BJ (cell line): ENCODE measurements around the gene A4GALT. TPM values are rescaled to one million over a fixed set of nuclear protein-coding genes. Genes with fewer than 3 reads are reported as not detected.
"Not testable (repeated sequence)": the region's sequence is repeated elsewhere in the genome, so short reads cannot be mapped to it uniquely, and the experiment has no call there.

Experiments
- CTCF ChIA-PET: fragments of 350-600 bp; formaldehyde crosslinking; extraction: SDS; loops from one replicate; lab custom pipeline; 2021; ENCODE audit warnings: antibody characterized with exemption, inconsistent platforms; lab: Yijun Ruan, JAX
- POLR2A ChIA-PET: fragments of 300-600 bp; sonication (Branson Sonifier 250); formaldehyde crosslinking; extraction: SDS; loops from one replicate; lab custom pipeline; 2021; ENCODE audit warnings: antibody characterized with exemption; lab: Charles Lee
- DNase-seq: peaks from one replicate; pipeline ENCODE4 v3.0.0-alpha.2; 2011; ENCODE audit warnings: low read depth
- H3K27me3 ChIP-seq: 2 replicates; pipeline ENCODE4 v1.6.0; 2011; ENCODE audit warnings: low read length; ENCODE audit not compliant: control insufficient read depth, insufficient read depth
- H3K36me3 ChIP-seq: 2 replicates; pipeline ENCODE4 v1.5.1; 2011; ENCODE audit warnings: low read length; ENCODE audit not compliant: control insufficient read depth, insufficient read depth
- H3K4me3 ChIP-seq: 2 replicates; pipeline ENCODE4 v1.5.1; 2011; ENCODE audit warnings: low read depth, mild to moderate bottlenecking, control low read depth, low read length
- polyA plus RNA-seq: library from polyadenylated mRNA; depleted of rRNA; stranded (reverse); fragments of >200 nt; gene quantifications from 2 replicates; pipeline ENCODE4 v1.2.3, GENCODE V29; 2011
- TF ChIP-seq, protein P1 (sequence below): IDR thresholded peaks from 2 replicates; pipeline ENCODE4 v1.5.1; 2011; ENCODE audit warnings: low read depth, mild to moderate bottlenecking, control low read depth, inconsistent platforms, low read length, moderate library complexity; ENCODE audit not compliant: insufficient read depth

The A4GALT gene
- polyA plus RNA-seq, 1 experiment, result 6.7 TPM

DNA sequence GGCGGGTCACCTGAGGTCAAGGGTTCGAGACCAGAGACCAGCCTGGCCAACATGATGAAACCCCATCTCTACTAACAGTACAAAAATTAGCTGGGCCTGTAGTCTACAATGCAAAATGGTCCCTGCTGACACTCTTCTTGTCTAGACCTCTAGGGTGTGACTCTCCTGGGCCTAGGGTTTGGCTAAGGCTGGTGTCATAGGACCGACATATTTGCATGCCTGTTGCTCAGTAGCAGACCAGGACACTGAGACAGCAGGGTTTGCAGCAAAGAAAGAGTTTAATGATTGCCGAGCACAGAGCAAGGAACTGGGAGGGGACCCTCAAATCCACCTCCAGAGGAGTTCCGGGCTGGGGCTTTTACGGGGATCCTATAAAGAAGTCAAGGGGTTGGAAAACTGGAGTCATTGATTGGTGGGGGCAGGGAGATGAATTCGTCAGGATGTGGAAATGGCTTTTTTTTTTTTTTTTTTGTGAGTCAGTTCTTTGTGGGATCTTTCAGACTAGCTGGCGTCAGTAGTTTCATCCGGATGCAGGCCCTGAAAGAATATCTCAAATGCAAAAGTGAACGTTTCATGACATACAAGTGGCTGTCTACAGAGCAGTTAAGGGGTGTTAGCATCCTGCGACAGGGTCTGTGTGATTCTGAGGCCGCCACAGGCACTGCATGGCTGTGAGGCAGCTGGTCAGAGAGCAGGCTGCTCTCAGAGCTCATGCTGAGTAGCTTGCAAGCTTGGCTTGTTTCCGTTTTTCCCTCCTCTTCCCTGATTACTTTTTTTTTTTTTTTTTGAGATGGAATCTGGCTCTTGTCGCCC, 27.2 kb upstream of the A4GALT start:
- Histone ChIP-seq H3K27me3 (no peaks in the 10 kb centered on the region), H3K4me3 (no peak overlapping the region), H3K36me3 (no peaks in the 10 kb centered on the region)
- ChIA-PET CTCF (interaction anchor here (1.4 to 1.5 kb wide), 2 partner anchors 12 to 17 kb away, joined by 3 read pairs; no protein-coding TSS in a partner anchor), POLR2A (interaction anchor here (0.6 kb wide), 1 partner anchor 439 kb away, joined by 4 read pairs; the partner anchor contains the start of gene TTLL12)
- peak; percentile 43 for DNase-seq
- TF ChIP-seq, protein P1, sequence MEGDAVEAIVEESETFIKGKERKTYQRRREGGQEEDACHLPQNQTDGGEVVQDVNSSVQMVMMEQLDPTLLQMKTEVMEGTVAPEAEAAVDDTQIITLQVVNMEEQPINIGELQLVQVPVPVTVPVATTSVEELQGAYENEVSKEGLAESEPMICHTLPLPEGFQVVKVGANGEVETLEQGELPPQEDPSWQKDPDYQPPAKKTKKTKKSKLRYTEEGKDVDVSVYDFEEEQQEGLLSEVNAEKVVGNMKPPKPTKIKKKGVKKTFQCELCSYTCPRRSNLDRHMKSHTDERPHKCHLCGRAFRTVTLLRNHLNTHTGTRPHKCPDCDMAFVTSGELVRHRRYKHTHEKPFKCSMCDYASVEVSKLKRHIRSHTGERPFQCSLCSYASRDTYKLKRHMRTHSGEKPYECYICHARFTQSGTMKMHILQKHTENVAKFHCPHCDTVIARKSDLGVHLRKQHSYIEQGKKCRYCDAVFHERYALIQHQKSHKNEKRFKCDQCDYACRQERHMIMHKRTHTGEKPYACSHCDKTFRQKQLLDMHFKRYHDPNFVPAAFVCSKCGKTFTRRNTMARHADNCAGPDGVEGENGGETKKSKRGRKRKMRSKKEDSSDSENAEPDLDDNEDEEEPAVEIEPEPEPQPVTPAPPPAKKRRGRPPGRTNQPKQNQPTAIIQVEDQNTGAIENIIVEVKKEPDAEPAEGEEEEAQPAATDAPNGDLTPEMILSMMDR, result no peak

GRCh38 chr22:42745118-42745517, 24.4 kb upstream of the A4GALT start:
- Histone ChIP-seq H3K4me3 (no peak overlapping the region), H3K27me3 (no peaks in the 10 kb centered on the region), H3K36me3 (no peaks in the 10 kb centered on the region)
- TF ChIP-seq, protein P1, result no peak
- CTCF ChIA-PET, result interaction anchor here (1.3 kb wide), 1 partner anchor 52 kb away, joined by 3 read pairs; no protein-coding TSS in a partner anchor
- POLR2A ChIA-PET, result no interaction called here
- no peak for DNase-seq

GRCh38 chr22:42743501-42743991, 22.9 kb upstream of the A4GALT start:
- H3K4me3 ChIP-seq, result no peak overlapping the region
- DNase-seq, result peak; percentile 35

DNA sequence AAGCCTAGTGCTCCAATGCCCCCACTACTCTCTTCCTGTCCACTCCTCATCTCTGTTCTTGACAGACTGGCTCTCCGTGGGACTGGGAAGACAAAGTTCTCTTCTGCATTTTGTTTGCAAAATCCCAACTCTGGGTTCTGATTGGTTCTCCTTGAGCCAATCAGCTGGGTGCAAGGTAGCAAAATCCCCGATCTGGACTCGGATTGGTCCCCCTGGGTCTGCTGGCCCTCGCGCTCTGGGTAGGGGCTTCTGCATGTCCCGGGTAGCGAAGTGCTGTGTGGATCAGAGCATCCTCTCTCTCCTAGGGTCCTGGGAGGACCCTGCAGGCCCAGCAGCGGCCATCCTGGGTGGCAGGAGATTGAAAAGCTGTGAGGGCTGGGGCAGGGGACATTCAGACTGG, 22.3 kb upstream of the A4GALT start:
- no peaks in the 10 kb centered on the region for H3K27me3 ChIP-seq
- CTCF ChIA-PET, result no interaction called here
- POLR2A ChIA-PET, result no interaction called here

More at GRCh38 chr22:42743501-42743991, 22.9 kb upstream of the A4GALT start:
- TF ChIP-seq, protein P1, result no peak
- no peaks in the 10 kb centered on the region for H3K27me3 ChIP-seq
- no peaks in the 10 kb centered on the region for H3K36me3 ChIP-seq
- ChIA-PET CTCF (interaction anchor here (0.7 kb wide), 1 partner anchor 77 kb away, joined by 3 read pairs; no protein-coding TSS in a partner anchor), POLR2A (no interaction called here)

GRCh38 chr22:42740320-42740719, 19.6 kb upstream of the A4GALT start:
- H3K36me3 ChIP-seq, H3K27me3 ChIP-seq, H3K4me3 ChIP-seq, POLR2A ChIA-PET, CTCF ChIA-PET, DNase-seq: not testable (repeated sequence)

More for the DNA sequence above, 22.3 kb upstream of the A4GALT start:
- Histone ChIP-seq H3K4me3 (no peak overlapping the region), H3K36me3 (no peaks in the 10 kb centered on the region)
- no peak for DNase-seq
- TF ChIP-seq, protein P1, result no peak
